AG10803 (cell line): ENCODE data around the gene SCAMP1.
"Not testable (repeated sequence)": the region's sequence is repeated elsewhere in the genome, so short reads cannot be mapped to it uniquely, and the experiment has no call there.

ENCODE experiments used
- DNase-seq: peaks from one replicate; pipeline ENCODE4 v3.0.0; 2010; ENCODE audit warnings: low read depth
- H3K4me3 ChIP-seq: 2 replicates; pipeline ENCODE4 v1.5.1; 2011; ENCODE audit warnings: mild to moderate bottlenecking, low read length, control low read depth
- CTCF ChIP-seq: conservative IDR thresholded peaks from 2 replicates; pipeline ENCODE4 v1.5.1; 2011; ENCODE audit warnings: mild to moderate bottlenecking, low read length, control low read depth, inconsistent platforms

SCAMP1 gene

GRCh38 chr5:78339617-78340436 is 20.6 kb upstream of the SCAMP1 start:
- DNase-seq: no peak
- no peak for TF ChIP-seq CTCF
- H3K4me3 ChIP-seq: no peak overlapping the region

DNA sequence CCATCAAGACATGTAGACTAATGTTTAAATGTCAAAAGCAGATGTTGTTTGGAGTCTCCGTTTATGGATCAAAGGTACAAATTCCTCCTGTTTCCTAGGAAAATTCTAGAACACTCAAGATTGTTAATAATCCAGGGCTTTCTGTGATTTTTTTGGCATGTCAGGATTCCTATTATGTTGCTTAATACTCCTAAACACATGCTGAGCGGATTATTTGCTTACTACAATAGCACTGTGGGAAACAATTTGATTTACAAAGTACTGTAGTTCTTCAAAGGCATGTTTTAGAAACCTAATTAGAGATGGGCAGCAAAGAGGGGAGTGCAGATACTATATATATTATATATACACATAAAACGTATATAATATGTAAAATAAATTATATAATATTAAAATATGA is 19.0 kb upstream of the SCAMP1 start:
- H3K4me3 ChIP-seq: no peak overlapping the region
- TF ChIP-seq CTCF: no peak
- DNase-seq: no peak

GRCh38 chr5:78345485-78345884 is 14.9 kb upstream of the SCAMP1 start:
- DNase-seq: peak; percentile 39
- no peak for TF ChIP-seq CTCF
- H3K4me3 ChIP-seq: no peak overlapping the region

DNA sequence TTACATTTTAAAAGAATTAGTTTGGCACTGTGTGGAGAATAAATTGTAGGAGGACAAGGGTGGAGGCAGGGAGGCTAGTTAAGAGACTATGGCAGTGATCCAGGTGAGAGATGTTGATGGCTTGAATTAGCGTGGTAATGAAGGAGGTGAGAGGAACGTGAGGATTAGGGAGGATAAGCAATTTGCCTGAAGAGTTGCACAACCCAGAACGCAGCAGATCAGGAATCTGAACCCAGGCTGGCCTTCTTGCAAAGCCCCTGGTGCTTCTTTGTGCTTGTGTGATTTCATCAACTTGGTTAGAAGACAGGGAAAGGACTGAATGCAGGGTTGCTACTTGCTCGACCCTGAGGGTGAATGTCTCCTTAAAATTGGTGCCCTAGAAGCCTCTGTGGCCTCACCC is 6.9 kb upstream of the SCAMP1 start:
- no peak for DNase-seq
- no peak overlapping the region for H3K4me3 ChIP-seq
- TF ChIP-seq CTCF: no peak

DNA sequence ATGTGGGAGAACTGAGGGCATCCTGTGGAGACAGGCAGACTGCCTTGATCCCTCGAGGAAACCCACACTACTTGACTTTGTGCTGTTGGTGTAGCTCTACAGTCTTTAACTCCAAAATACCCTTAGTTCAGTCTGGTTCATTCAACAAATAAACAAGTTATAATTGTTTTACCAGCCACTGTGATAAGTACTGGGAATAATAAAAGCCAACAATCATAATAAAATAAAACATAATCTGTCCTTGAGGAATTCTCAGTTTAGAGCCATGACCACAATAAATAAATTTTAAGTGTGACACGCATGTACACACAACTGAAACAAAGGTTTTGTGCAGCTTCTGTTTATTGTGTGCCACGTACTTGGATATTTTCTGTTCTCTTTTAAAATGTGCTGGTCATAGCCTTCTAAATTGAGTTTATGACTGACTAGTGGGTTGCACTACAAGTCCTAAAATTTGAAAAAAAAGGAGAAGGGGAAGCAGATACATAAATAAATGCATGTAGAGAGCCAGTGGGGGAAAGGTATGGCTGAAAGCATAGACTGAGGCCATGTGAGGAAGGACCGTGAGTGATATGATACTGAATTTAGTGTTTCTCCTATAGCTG is 6.2 kb upstream of the SCAMP1 start:
- TF ChIP-seq CTCF: no peak
- DNase-seq: no peak
- H3K4me3 ChIP-seq: no peak overlapping the region

GRCh38 chr5:78355561-78355960 is 4.9 kb upstream of the SCAMP1 start:
- DNase-seq: no peak
- H3K4me3 ChIP-seq: no peak overlapping the region
- TF ChIP-seq CTCF: no peak

- H3K4me3 ChIP-seq: peak overlapping the region; percentile 90
- DNase-seq: not testable (repeated sequence)
These were observed 974 bp upstream of the SCAMP1 start for GRCh38 chr5:78359455-78359830.

- no peak for DNase-seq
- no peak for TF ChIP-seq CTCF
- peak overlapping the region; percentile 93 for H3K4me3 ChIP-seq
These were observed 182 bp downstream of the SCAMP1 start for GRCh38 chr5:78360674-78360923.
